Right lobe of liver (tissue), 6 donors: ENCODE data around the gene FBXO41. TPM values are rescaled to one million over a fixed set of nuclear protein-coding genes. Genes with fewer than 3 reads are reported as not detected.

Experiments
- ATAC-seq, 4 donors: fragments of 200-7000 bp; cut with Tn5 transposase; one replicate each; pipeline ENCODE4 v1.9.1; 2020; ENCODE audit warnings: mild to moderate bottlenecking in 4 of 4, moderate library complexity in 4 of 4
- DNase-seq, 3 donors: peaks; one replicate each; pipeline ENCODE4 v3.0.0-alpha.2; 2020
- H3K27ac ChIP-seq, 3 donors: fragments of 200-600 bp; one replicate each; pipeline ENCODE4 v1.8.0; 2022
- H3K27me3 ChIP-seq, 2 donors: fragments of 200-600 bp; one replicate each; pipeline ENCODE4 v1.8.0; 2022
- H3K36me3 ChIP-seq, 4 donors: fragments of 200-600 bp; sonication (generic) in 1 of 4; one replicate each; pipeline versions ENCODE4 v1.5.1 to v1.8.0; 2017 to 2022; ENCODE audit warnings: control low read depth in 1 of 4
- H3K4me1 ChIP-seq, 4 donors: fragments of 200-600 bp; sonication (generic) in 1 of 4; one replicate each; pipeline versions ENCODE4 v1.5.1 to v1.8.0; 2017 to 2022; ENCODE audit warnings: control low read depth in 1 of 4
- H3K4me3 ChIP-seq, 3 donors: fragments of 200-600 bp; one replicate each; pipeline ENCODE4 v1.8.0; 2022
- H3K9me3 ChIP-seq, 4 donors: fragments of 200-600 bp; sonication (generic) in 1 of 4; one replicate each; pipeline versions ENCODE4 v1.5.1 to v1.8.0; 2017 to 2022; ENCODE audit warnings: control low read depth in 1 of 4
- POLR2A ChIP-seq: fragments of 450-650 bp; IDR thresholded peaks from one replicate; pipeline ENCODE4 v1.6.1; 2017; ENCODE audit warnings: antibody characterized with exemption, mild to moderate bottlenecking
- WGBS: methylation state at CpG from one replicate; pipeline ENCODE4 v1.1.6; 2018; ENCODE audit warnings: low coverage, low lambda C conversion rate; ENCODE audit not compliant: insufficient coverage; ENCODE audit errors: missing lambda C conversion rate; 5-methylcytosine and 5-hydroxymethylcytosine counted together
- intact Hi-C, 2 donors: fragments of 100-400 bp; cut with DNase I; formaldehyde crosslinking; loops; one replicate each; pipeline versions ENCODE4 v1.11.2 to v1.14.1; 2022
- total RNA-seq, 6 experiments: library from RNA; depleted of rRNA in 2 of 6; stranded (reverse); fragments of >200 nt in 2 of 6; fragmentation: NEBNext Ultra II Directional in 3 of 6; extraction: Animal tissue kit (Norgen Biotek cat#: 25700) in 3 of 6; gene quantifications; one replicate each; pipeline versions ENCODE4 v1.1.0 to v1.2.4, GENCODE V29; 2016 to 2023
- TF ChIP-seq, protein P1 (sequence below), 4 donors: fragments of 200-600 bp in 3 of 4; fragments of 450-650 bp in 1 of 4; IDR thresholded peaks; one replicate each; pipeline versions ENCODE4 v1.5.1 to v1.8.0; 2016 to 2022; ENCODE audit warnings: antibody characterized with exemption in 4 of 4, mild to moderate bottlenecking in 2 of 4
- donor health status: DM: no; HTN: yes; CAD: no.
- donor health status: DM: no; HTN: no; CAD: no.
- donor health status: DM: no; HTN: no; CAD: no.
- donor health status: DM: no; HTN: yes; CAD: no.
- donor health status: DM: no; HTN: yes; CAD: no.

The FBXO41 gene
- total RNA-seq, 6 experiments from 2014 or later, result 0.13 to 0.65 (median 0.38) TPM

- 45% methylated on average over 2 of the region's 2 CpGs for WGBS
- no peaks in the 10 kb centered on the region for H3K27me3 ChIP-seq
- no peaks in the 10 kb centered on the region for H3K9me3 ChIP-seq
- DNase-seq (no peak), ATAC-seq (no peak)
- no peak for TF ChIP-seq POLR2A
- TF ChIP-seq, protein P1, sequence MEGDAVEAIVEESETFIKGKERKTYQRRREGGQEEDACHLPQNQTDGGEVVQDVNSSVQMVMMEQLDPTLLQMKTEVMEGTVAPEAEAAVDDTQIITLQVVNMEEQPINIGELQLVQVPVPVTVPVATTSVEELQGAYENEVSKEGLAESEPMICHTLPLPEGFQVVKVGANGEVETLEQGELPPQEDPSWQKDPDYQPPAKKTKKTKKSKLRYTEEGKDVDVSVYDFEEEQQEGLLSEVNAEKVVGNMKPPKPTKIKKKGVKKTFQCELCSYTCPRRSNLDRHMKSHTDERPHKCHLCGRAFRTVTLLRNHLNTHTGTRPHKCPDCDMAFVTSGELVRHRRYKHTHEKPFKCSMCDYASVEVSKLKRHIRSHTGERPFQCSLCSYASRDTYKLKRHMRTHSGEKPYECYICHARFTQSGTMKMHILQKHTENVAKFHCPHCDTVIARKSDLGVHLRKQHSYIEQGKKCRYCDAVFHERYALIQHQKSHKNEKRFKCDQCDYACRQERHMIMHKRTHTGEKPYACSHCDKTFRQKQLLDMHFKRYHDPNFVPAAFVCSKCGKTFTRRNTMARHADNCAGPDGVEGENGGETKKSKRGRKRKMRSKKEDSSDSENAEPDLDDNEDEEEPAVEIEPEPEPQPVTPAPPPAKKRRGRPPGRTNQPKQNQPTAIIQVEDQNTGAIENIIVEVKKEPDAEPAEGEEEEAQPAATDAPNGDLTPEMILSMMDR (IDR thresholded peaks at IDR 0.05), result no peak
- no peak overlapping the region for H3K27ac ChIP-seq
- no peak overlapping the region for H3K4me3 ChIP-seq
- H3K36me3 ChIP-seq, result peaks cover 6 to 57% (median 36%) of the 10 kb centered on the region in 4 donors
- intact Hi-C loops, result no loop called here
- no peaks in the 10 kb centered on the region for H3K4me1 ChIP-seq
Measured at GRCh38 chr2:73253400-73253799, 30.9 kb downstream of the FBXO41 start.

- Histone ChIP-seq H3K4me1 (no peaks in the 10 kb centered on the region), H3K9me3 (no peaks in the 10 kb centered on the region), H3K36me3 (peaks cover 6 to 65% (median 41%) of the 10 kb centered on the region in 4 donors), H3K27ac (no peak overlapping the region), H3K4me3 (no peak overlapping the region), H3K27me3 (no peaks in the 10 kb centered on the region)
- no peak for ATAC-seq
- intact Hi-C loops, result no loop called here
- DNase-seq, result no peak
- TF ChIP-seq, protein P1 (IDR thresholded peaks at IDR 0.05), result no peak
- no peak for TF ChIP-seq POLR2A
- 98% methylated on average over 4 of the region's 17 CpGs for WGBS
Measured at GRCh38 chr2:73252238-73253027, 31.8 kb downstream of the FBXO41 start.

GRCh38 chr2:73250872-73251846 lies 33.1 kb downstream of the FBXO41 start:
- TF ChIP-seq, protein P1 (IDR thresholded peaks at IDR 0.05), result no peak
- TF ChIP-seq POLR2A, result no peak
- Histone ChIP-seq H3K27ac (no peak overlapping the region), H3K27me3 (no peaks in the 10 kb centered on the region), H3K9me3 (no peaks in the 10 kb centered on the region), H3K4me3 (no peak overlapping the region), H3K4me1 (no peaks in the 10 kb centered on the region), H3K36me3 (peaks cover 6 to 75% (median 51%) of the 10 kb centered on the region in 4 donors)
- ATAC-seq (no peak), DNase-seq (no peak)
- intact Hi-C loops, result no loop called here
- WGBS, result 87% methylated on average over 9 of the region's 17 CpGs

- 84% methylated on average over 5 of the region's 9 CpGs for WGBS
- Histone ChIP-seq H3K4me1 (no peaks in the 10 kb centered on the region), H3K27me3 (no peaks in the 10 kb centered on the region), H3K4me3 (no peak overlapping the region), H3K9me3 (no peaks in the 10 kb centered on the region), H3K36me3 (peaks cover 8 to 90% (median 58%) of the 10 kb centered on the region in 4 donors), H3K27ac (no peak overlapping the region)
- intact Hi-C loops, result no loop called here
- TF ChIP-seq POLR2A, result no peak
- TF ChIP-seq, protein P1 (IDR thresholded peaks at IDR 0.05), result no peak
- ATAC-seq (no peak), DNase-seq (no peak)
Measured at GRCh38 chr2:73249636-73250035, 34.6 kb downstream of the FBXO41 start.
